Transverse colon (tissue), 4 donors: ENCODE data around the gene TAOK3. TPM values are rescaled to one million over a fixed set of nuclear protein-coding genes. Genes with fewer than 3 reads are reported as not detected.

Source experiments
- DNase-seq: peaks from one replicate; pipeline ENCODE4 v3.0.0-alpha.2; 2019
- H3K27ac ChIP-seq, 4 donors: fragments of 200-600 bp; sonication (generic); 2 replicates each; pipeline ENCODE4 v1.5.1; 2016 to 2018; ENCODE audit warnings: inconsistent platforms in 4 of 4
- H3K27me3 ChIP-seq: fragments of 200-600 bp; sonication (generic); 2 replicates; pipeline ENCODE4 v1.5.1; 2017; ENCODE audit warnings: inconsistent platforms
- H3K36me3 ChIP-seq, 4 donors: fragments of 200-600 bp; sonication (generic); 2 replicates each; pipeline ENCODE4 v1.5.1; 2017 to 2019; ENCODE audit warnings: inconsistent platforms in 4 of 4
- H3K4me1 ChIP-seq, 4 donors: fragments of 200-600 bp; sonication (generic); 2 replicates each; pipeline ENCODE4 v1.5.1; 2017 to 2020; ENCODE audit warnings: inconsistent platforms in 4 of 4
- H3K4me3 ChIP-seq, 4 donors: fragments of 200-600 bp; sonication (generic); 1 replicate in 1 of 4; 2 replicates in 3 of 4; pipeline versions ENCODE4 v1.5.1 to v1.6.1; 2017 to 2019; ENCODE audit warnings: inconsistent platforms in 4 of 4
- H3K9me3 ChIP-seq, 2 donors: fragments of 200-600 bp; sonication (generic); 2 replicates each; pipeline ENCODE4 v1.5.1; 2017 to 2019; ENCODE audit warnings: inconsistent platforms in 2 of 2
- CTCF ChIP-seq, 5 experiments: fragments of 200-600 bp in 3 of 5; fragments of 450-650 bp in 2 of 5; sonication (generic) in 3 of 5; IDR thresholded peaks; 1 replicate in 2 of 5; 2 replicates in 3 of 5; pipeline ENCODE4 v1.5.1; 2016 to 2017; ENCODE audit warnings: antibody characterized with exemption in 5 of 5, inconsistent platforms in 3 of 5, mild to moderate bottlenecking in 2 of 5, moderate library complexity in 1 of 5
- EP300 ChIP-seq: sonication (generic); formaldehyde crosslinking; IDR thresholded peaks from one replicate; pipeline ENCODE4 v1.6.1; 2017; ENCODE audit warnings: antibody characterized with exemption, low read depth
- POLR2A ChIP-seq: fragments of 450-650 bp; IDR thresholded peaks from one replicate; pipeline ENCODE4 v1.6.1; 2016; ENCODE audit warnings: antibody characterized with exemption, mild to moderate bottlenecking, moderate library complexity
- POLR2AphosphoS5 ChIP-seq, 3 donors: sonication (generic); formaldehyde crosslinking; IDR thresholded peaks; one replicate each; pipeline ENCODE4 v1.6.1; 2016; ENCODE audit warnings: antibody characterized with exemption in 3 of 3
- WGBS, 2 donors: methylation state at CpG; one replicate each; pipeline ENCODE4 v1.1.5; 2018; ENCODE audit warnings: low coverage in 1 of 2; 5-methylcytosine and 5-hydroxymethylcytosine counted together
- in situ Hi-C, 4 donors: fragments of 200-750 bp; cut with MboI; loops; one replicate each; pipeline versions ENCODE4 v1.15.0 to v1.15.1; 2017; ENCODE audit warnings: low sequenced_read_pairs in 3 of 4, low pct_ligation_motif_present in 1 of 4, low pct_unique_long_range_greater_than_20kb in 1 of 4
- intact Hi-C: fragments of 100-400 bp; cut with DNase I; formaldehyde crosslinking; loops from one replicate; pipeline ENCODE4 v1.15.1; 2023; ENCODE audit warnings: low total_unique reads
- total RNA-seq, 4 donors: library from RNA; depleted of rRNA; stranded (reverse); fragments of >200 nt; gene quantifications; one replicate each; pipeline ENCODE4 v1.1.0, GENCODE V29; 2016

The TAOK3 gene
- total RNA-seq, result 10 to 100 TPM; 40.4 to 93.2 (median 79.2) TPM

- no peaks in the 10 kb centered on the region for H3K9me3 ChIP-seq
- in situ Hi-C loops, result loop anchor here in 2 of 4 donors (10.0 to 25.0 kb wide), 2 partner anchors 186 to 188 kb away; no protein-coding TSS in a partner anchor
- H3K27ac ChIP-seq, result peak within 1 kb of the TSS; percentile 89 to 95 (median 93)
- intact Hi-C loops, result no loop called here
- TF ChIP-seq POLR2AphosphoS5 (IDR thresholded peaks at IDR 0.05) (peak; percentile 89 to 94 (median 91)), POLR2A (peak; percentile 90), CTCF (IDR thresholded peaks at IDR 0.05) (peak in 1 of 5 experiments; percentile 13), EP300 (no peak)
- H3K4me1 ChIP-seq, result peaks cover 14 to 46% (median 31%) of the 10 kb centered on the region in 4 donors
- H3K27me3 ChIP-seq, result no peaks in the 10 kb centered on the region
- DNase-seq, result peak; percentile 99
- H3K36me3 ChIP-seq, result no peaks in the 10 kb centered on the region
- WGBS, 2 donors, result 0 to 1% methylated on average over 2 to 48 of the region's 75 CpGs
- peak within 1 kb of the TSS; percentile 86 to 94 (median 88) for H3K4me3 ChIP-seq
These were observed at the start of gene TAOK3 for GRCh38 chr12:118372541-118373495. Gene TAOK3, minus strand, starts transcription at chr12:118372907. Its CDS starts 117,340 bp downstream, at chr12:118255567.

DNA sequence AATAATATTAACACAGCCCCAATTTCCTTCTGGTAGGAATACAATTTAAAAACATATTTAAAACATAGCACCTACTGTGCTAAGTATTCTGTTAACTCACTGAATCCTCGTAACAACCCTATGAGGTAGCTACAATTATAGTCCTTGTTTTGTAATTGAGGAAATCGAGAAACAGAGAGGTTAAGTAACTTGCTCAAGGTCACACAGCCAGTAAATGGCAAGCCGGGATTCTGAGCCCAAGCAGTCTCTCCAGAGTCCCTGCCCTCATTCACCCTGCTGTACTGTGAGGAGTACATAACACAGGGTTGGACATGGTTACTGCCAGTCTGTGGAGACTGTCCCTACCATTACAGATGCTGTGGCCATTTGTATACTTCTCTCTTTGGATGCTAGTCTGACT lies 48.0 kb upstream of the TAOK3 start:
- H3K4me1 ChIP-seq, result no peaks in the 10 kb centered on the region
- intact Hi-C loops (no loop called here), in situ Hi-C loops (loop anchor here in 3 of 4 donors (25.0 kb wide), 1 partner anchor 617 kb away; no protein-coding TSS in a partner anchor)
- TF ChIP-seq CTCF (IDR thresholded peaks at IDR 0.05), result no peak
- TF ChIP-seq POLR2AphosphoS5 (IDR thresholded peaks at IDR 0.05), result no peak
- no peak for TF ChIP-seq POLR2A
- TF ChIP-seq EP300, result no peak
- H3K4me3 ChIP-seq, result no peak overlapping the region
- no peaks in the 10 kb centered on the region for H3K36me3 ChIP-seq
- WGBS, 2 donors, result 88 to 93% methylated on average over 3 of the region's 3 CpGs
- H3K27ac ChIP-seq, result no peak overlapping the region
- no peak for DNase-seq
- no peaks in the 10 kb centered on the region for H3K9me3 ChIP-seq
- no peaks in the 10 kb centered on the region for H3K27me3 ChIP-seq

DNA sequence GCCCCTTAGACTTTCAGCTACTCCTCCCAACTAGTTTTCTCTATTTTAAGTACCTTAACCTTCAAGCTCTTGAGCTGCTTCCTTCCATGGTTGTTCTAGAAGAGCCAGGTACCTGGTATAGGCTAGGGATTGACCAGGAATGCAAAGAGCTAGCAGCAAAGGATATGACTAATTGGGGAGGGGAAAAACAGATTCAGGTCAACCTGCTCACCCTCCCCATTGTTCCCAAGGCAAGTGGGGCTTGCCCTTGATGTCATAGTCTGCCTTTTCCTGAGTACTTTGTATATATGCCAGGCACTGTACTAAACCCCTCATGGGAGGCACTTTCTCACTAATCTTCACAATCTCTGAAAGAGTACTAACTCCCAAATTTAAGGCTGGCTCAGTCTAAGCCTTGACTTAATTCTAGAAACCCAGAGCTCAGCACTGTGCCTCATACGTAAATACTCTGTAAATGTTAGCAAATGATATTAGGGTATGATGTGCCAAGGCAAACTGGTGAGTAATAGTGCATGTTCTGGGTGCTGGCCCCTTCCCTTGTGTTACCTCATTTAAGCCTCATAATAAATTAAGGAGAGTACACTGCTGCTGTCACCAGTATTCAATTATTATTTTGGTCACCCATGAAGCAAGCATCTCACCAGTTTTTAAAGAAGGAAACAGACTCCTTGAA lies 45.8 kb upstream of the TAOK3 start:
- Histone ChIP-seq H3K27ac (no peak overlapping the region), H3K36me3 (peaks cover 0 to 22% (median 9%) of the 10 kb centered on the region in 4 donors), H3K9me3 (no peaks in the 10 kb centered on the region), H3K27me3 (no peaks in the 10 kb centered on the region), H3K4me1 (no peaks in the 10 kb centered on the region), H3K4me3 (no peak overlapping the region)
- intact Hi-C loops (no loop called here), in situ Hi-C loops (loop anchor here in 3 of 4 donors (25.0 kb wide), 1 partner anchor 619 kb away; no protein-coding TSS in a partner anchor)
- TF ChIP-seq POLR2A, result no peak
- TF ChIP-seq EP300, result no peak
- TF ChIP-seq POLR2AphosphoS5 (IDR thresholded peaks at IDR 0.05), result no peak
- no peak for TF ChIP-seq CTCF (IDR thresholded peaks at IDR 0.05)
- WGBS, 2 donors, result 81 to 89% methylated on average over 1 of the region's 1 CpG
- DNase-seq, result no peak

GRCh38 chr12:118417942-118418341 lies 45.2 kb upstream of the TAOK3 start:
- no peak for TF ChIP-seq POLR2AphosphoS5 (IDR thresholded peaks at IDR 0.05)
- TF ChIP-seq CTCF (IDR thresholded peaks at IDR 0.05), result no peak
- TF ChIP-seq POLR2A, result no peak
- TF ChIP-seq EP300, result no peak
- in situ Hi-C loops, result loop anchor here in 3 of 4 donors (25.0 kb wide), 1 partner anchor 619 kb away; no protein-coding TSS in a partner anchor

More at GRCh38 chr12:118417942-118418341, 45.2 kb upstream of the TAOK3 start:
- Histone ChIP-seq H3K9me3 (no peaks in the 10 kb centered on the region), H3K36me3 (peaks cover 0 to 26% (median 12%) of the 10 kb centered on the region in 4 donors), H3K27ac (no peak overlapping the region), H3K4me1 (no peaks in the 10 kb centered on the region), H3K27me3 (no peaks in the 10 kb centered on the region), H3K4me3 (no peak overlapping the region)
- DNase-seq, result no peak
- 91 to 100% methylated on average over 3 of the region's 3 CpGs for WGBS, 2 donors
- intact Hi-C loops, result no loop called here
